Measurements from ENCODE around the gene GLIS1.

GLIS1 gene

DNA sequence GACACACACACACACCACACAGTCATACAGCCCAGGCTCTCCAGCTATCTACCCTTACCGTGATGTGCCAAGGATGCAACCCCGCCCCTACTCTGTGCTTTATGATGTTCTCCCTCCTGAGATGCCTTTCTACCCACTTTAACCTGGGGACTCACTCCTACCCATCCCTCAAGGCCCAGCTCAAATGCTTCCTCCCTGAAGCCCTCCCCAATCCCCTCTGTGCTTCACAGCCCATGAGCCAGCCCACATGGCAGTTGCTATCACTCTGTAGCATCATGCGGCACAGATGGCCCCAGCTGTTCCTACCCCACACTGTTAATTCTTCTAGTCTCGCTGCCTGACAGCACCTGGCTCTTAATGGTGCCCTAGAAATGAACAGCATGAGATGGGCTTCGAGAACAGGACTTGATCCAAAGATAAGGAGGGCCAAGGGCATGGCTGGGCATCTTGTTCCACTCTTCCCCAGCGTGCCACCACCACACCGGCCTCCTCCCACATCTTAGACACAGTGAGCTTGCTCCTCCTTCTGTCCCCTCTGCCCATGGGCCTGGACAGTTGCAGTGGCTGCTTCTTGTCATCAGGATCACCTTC is 109.8 kb downstream of the GLIS1 start:
- DNase-seq: no peak

DNA sequence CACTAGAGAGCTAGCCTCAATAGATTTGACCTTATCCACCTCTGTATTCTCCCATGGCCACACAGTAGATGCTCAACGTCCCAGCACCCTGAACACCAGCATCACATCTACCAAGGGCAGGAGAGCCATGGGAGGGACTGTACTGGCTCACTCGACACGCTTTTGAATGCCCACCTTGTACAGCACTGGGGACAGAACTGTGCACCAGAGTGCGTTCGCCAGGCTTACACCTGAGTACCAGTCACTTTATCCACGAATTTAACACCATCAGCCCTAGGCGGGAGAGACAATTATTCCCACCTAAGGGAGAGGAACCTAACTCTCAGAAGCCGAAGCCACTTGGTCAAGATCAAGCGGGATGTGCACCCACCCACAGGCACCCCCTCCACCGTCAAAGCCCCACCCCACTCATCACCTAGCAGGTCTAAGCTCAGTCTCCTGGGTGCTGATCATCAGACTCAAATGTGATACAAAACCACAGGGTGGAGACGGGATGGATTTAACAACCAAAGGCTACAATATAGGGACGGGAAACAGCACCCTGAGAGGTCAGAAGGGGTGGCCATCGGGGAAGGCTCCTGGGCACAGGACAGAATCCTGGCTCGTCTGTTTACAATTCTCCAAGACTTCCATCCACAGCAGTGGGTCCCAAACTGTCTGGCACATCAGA is 110.5 kb downstream of the GLIS1 start:
- DNase-seq: no peak

DNA sequence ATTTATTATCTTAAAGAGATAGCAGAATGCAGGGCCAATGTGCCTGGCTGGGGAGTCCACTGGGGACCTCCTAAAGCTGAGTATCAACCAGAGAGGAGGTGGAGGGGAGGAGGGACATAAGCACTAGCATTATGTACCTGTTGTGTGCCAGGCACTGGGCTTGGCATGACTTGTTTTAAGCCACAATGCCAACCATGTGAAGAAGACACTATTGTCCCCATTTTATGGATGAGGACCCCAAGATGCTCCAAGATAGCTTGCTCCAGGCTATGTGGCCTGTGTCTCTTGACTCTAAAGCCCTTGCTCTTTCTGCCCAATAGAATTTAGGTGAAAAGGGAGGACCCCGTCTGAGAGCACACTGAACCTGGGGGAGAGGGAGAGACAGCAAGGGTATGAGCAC is 111.3 kb downstream of the GLIS1 start:
- no peak for DNase-seq

DNA sequence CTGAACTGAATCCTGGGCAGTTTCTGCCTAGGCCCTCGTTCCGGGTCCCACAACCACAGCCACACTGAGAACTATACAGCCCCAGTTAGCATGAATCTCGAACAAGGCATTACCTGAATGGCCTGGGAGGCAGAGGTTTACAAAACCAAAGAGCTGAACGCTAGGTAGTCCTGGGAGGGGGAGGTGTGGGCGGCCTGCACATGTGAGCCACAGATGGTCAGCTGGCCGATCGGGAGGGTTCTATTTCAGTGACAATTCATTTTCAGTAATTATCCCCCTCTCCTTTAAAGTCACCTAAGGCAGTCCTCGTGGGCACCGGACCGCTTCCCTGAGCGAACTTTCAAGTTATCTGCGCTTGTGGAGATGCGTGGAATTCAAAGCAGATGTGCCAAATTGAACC is 111.9 kb downstream of the GLIS1 start:
- DNase-seq: no peak

DNA sequence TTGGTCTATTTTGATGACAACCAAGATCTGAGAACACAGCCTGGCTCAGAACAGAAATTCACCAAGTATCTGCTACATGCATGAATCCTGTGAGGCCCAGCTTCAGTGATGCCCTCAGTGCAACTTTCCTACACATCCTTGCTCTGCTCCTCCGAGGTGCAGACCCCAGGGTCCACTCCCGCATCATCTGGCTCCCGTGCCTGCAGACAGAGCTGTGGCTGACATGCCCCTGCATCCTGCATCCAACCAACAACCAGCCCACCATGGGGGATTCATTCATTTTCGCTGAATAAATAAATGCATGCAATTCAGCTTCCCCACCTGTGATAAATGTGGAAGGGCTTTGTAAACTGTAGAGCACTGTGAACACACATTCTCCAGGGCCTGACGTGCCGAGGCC is 112.3 kb downstream of the GLIS1 start:
- no peak for DNase-seq

DNA sequence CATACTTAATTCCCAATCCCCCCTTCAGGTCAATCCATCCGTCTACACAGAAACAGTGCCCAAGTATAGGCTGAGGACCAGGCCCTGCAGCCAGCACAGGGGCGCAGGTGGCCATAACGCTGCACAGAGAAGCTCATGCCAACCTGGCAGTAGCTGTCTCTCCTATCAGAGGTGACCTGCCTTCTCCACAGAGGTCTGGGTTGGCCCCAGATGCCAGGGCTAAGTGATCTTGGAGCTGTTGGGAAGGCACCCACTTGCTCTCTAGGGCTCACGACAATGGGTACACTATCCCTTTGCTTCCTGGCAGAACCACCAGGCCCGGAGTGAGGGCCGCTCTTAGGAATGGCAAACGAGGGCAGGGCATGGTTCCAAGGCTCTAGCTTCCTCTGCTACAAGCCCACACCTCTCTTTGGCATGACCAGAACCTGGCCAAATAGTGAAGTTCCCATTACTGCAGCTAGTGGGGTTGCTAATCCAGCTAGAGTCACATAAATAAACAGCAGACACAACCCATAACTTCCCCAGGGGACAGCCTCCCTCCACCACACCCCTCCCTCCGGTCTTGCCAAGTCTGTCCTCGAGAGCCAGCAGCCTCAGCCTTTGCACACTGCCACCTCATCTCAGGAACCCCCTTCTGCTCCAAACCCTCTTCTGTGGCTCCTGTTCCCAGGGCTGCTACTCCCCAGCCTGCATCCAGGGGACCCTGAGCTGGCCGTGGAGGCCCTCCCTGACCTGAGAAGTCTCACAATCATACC is 113.0 kb downstream of the GLIS1 start:
- DNase-seq: no peak

DNA sequence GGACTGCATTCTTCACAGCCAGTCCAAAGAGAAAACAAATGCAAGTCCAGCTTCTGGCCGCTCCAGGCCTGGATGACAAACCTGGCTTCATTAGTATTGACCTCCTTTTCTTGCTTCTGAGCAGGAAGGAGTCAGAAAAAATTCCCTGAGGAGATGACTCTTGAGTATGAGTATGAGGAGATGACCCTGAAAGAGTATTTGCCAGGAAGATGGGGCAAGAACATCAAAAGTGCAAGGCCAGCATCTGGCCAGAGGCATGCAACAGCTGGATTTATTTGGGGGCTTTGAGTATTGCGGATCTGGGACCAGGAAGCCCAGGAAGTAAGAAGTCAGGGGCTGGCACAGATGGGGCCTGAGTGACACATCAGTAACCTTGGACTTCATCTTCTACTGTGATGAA is 113.9 kb downstream of the GLIS1 start:
- no peak for DNase-seq

DNA sequence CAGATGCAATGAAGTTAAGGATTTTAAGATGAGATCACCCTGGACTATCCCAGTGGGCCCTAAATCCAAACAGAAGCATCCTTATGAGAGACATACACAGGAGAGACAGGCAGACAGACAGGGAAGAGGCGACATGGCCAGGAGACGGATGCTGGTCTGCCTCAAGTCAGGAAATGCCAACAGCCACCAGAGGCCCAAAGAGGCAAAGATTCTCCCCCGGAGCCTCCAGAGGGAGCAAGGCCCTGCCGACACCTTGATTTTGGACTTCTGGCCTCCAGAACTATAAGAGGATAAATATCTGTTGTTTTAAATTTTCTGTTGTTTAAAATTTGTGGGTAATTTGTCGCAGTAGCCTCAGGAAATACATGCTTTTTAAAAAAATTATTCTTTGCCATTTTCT is 116.4 kb downstream of the GLIS1 start:
- no peak for DNase-seq

DNA sequence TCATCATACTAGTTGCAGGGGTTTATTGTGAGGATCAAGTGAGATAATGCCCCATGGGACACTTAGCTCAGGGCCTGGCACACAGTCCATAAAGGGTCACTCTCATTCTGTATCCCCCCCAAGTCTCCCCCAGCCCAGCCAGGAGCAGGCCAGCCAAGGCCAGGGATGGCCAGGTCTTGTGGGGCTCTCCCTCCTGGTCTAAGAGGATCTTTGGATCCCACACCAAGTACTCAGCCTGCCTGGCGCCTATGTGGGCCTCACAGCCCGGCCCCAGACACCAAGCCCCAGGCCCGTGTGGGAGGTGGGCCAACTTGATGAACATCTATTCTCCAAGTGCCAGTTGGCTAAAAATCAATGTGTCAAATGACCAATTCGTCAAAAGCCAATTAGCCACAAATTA is 117.8 kb downstream of the GLIS1 start:
- no peak for DNase-seq

DNA sequence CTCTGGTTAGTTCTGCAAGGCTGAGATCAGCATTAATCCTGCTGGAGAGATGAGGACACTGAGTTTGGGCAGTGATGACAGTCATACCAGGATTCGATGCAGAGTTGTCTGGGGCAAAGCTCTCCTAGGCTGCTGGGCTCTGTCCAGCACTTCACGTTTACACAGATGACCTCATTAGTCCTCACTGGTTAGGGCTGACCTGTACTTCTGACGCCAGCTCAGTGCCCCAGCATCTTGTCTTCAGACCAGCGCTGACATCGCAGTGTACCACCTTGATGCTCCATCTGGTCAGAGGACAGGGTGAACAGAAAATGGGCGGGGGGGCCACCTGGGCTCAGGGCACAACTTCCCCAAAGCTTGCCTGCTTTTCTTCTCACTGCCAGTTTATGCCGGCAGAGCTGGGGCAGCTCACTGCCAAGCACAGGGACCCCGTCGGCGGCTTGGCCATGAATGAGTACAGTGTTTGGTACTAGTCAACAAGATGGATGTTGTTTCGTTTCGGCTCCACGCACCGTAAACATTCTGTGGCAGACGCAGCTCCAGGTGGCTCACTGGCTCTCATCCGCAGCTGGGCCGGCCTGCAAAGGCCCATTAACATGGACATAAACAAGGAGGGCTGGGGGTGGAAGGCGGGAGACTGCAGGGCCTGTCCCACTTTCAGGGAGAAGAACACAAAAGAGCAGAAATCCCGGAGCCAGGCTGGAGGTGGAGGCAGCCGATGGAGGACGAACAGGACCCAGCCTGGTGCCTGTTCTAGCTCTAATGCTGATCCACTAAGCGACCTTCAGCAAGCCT is 118.7 kb downstream of the GLIS1 start:
- DNase-seq: no peak

DNA sequence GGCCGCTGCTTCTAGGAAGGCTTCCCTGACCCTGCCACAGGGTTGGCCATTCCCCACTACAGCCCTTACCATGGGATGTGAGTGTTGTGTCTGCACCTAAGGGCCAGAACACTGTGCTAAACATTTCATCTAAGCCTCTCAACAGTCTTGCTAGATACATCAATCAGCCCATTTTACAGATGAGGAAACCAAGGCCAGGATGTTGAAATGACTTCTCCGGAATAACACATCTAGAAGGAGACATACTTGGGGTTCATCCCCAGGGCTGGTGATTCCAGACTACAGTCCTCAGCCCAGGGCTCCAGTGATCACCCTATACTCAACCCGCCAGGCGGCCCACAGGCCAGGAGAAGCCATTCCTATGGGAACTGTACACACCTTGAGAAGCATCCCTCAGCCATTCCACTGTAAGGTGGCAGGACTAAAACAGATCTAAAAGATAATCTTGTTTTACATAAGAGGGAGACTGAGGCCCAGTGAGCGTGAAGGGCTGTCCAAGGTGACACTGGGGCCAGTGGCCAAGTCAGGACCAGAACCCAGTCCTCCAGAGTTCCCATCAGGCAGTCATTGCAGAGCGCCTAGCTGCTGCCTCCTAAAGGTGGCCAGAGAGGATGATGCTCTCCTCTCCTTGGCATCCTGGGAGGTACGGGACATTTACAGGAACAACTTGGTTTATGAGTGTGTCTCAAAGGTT is 119.5 kb downstream of the GLIS1 start:
- DNase-seq: no peak

DNA sequence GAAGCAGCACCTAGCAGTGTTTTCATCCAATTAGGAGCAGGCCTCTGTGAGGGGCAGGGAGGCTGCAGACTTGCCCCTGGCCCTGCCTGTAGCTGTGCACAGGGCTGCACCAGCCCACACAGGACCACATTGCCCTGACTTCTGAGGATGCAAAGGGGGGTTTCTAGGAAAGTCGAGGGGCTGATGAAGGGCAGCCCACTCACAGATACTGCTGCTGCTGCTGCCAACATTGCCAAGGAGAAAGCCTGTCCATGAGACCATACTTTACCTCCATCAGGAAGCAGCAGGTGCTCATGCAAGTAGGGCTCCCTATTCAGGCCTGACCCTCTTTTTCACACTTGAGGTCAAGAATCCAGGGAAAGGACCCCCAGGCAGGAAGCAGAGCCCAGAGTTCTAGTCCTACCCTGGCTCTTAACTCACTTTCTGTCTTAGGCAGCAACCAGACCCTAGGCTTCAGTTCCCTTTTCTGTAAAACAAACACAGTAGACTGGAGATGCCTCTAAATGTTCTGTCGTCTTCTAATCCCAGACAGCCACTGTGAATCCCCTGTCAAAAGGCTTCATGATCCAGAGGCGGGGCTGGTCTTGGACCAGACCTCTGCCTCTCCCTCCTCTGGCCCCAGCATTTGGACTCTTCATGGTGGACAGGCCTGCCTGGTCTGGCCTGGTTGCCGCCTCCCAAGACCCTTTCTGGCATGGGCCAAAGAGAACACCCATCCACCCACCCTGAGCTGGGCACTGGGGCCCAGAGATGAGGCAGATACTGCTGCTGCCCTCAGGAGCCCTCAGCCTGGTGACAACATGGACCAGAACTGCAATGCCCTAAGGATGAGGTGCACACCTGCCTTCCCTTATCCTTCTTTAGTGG is 120.2 kb downstream of the GLIS1 start:
- no peak for DNase-seq

DNA sequence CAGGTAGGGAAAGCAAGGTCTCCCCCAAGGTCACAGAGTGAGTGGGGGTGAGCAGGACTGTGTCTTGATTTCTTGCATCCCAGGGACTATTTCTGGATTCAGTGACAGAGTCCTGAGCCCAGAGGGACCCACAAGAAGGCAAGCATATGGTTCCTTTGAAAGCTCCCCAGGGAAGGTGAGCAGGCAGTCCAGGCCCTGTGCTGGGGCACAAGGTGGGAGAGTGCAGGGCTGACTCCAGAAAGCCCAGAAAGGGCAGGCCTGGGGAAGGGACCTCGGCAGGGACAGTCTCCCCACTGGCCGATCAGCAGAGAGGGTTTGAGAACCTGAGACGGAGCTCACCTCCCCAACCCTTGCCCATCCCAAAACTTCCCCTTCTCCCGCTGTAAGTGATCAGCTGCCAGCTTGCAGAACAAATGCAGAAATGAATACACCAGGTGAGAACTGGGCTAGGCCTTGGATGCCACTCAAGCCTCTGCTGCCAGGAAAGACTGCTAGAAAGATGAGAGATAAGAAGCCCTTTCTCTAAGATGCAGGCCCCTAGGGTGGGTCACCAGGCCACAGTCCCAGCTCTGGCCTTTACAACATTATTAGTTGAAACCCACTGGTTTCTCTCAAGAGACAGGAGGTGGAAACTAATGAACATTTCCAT is 121.0 kb downstream of the GLIS1 start:
- no peak for DNase-seq

DNA sequence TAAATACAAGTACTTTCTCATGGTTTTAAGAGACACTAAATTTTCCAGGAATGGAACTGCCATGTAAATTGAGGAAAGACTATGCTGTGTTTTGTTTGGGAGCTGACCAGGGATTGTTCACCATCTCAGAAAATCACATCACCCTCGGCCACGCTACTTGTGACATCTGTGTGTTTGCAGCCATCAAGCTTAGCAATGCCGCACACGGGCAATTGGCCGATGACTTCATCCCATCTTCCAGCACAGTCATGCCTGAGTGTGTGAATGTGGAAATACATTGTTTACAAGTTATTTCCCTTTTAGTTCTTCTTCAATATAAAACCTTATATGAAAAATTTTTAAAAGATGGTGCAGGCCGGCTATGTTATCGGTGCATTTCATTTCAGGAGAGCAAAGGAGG is 121.6 kb downstream of the GLIS1 start:
- DNase-seq: no peak

DNA sequence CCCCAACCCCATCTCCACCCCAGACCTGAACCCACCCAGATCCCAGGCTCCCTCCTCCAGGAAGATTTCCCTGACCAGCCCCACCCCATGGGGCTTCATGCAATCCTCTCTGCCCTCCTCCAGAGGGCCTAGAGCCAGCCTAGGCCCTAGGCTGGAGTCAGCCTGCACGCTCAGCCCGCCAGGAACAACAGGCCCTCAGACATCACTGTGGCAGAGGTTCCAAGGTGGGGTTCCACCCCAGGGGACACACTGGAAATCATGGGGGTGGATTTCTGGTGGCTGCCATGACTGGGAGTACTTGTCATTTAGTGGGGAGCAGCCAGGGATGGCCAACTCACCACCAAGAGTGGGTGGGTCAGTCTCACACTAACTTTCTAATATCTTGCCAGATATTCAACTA is 122.0 kb downstream of the GLIS1 start:
- DNase-seq: no peak

DNA sequence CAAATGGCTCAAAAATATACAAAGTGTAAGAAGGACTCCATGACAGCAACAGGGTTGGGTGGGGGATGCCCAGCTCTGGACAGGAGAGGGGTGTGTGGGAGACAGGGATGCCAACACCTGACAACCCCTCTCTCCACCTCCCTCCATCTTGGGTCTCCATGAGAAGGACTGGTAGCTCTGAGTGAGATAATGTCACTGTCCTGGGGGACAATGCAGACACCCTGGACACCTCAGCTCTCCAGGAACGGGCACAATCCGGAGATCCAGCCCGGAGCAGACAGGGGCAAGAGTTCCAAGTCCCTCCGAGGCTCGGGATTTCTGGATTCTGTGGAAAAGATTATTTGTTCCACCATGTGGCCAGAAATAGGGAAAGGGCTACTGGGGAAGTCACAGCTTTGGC is 122.5 kb downstream of the GLIS1 start:
- no peak for DNase-seq

DNA sequence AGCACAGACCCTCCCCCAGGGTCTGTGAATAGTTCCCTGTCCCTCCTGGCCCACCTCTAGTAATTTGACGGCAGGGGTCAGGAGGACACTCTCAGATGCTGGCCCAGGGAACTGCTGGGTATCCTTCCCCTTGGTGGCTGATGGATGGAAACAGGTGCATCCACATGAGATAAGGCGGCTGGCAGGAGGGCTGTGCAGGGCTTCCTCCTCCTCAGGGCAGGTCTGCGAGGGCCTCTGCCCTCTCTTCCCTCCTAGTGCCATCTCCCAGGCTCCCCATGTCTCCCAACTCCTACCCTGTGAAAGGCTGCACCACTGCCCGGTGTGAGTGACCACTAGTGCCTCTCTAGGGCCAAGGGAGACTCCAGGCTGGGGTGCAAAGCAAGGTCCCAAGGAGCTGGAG is 123.9 kb downstream of the GLIS1 start:
- no peak for DNase-seq

DNA sequence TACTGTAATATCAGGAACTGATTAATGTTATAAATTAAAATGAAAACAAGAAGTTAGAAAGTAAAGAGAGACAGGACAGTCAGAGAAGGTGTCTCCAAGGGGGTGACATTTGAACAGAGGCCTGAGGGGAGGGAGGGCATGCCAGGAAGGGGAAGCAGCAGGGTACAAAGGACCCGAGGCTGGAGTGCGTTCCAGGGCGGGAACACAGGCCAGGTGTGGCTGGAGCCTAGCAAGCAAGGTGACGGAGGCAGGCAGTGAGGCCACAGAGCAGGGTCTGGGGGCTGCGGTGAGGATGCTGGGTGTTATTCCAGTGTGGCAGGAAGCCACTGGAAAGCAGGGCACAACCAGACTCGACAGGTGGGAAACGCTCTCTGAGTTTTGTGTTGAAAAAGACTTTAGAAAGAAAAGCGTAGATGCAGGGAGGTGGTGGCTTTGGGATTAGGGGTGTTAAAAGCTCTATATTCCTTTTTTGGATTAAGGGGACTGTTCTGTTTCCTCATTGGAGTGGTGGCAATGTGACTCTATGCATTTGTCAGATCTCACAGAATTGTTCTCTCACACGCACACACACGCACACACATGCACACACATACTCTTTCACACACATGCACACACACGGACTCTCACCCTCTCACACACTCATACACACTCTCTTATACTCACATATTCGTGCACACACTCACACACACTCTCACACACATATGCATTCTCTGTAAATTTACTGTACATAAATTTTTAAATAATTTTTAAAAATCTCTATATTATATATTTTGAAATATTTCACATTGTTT is 124.5 kb downstream of the GLIS1 start:
- DNase-seq: no peak

DNA sequence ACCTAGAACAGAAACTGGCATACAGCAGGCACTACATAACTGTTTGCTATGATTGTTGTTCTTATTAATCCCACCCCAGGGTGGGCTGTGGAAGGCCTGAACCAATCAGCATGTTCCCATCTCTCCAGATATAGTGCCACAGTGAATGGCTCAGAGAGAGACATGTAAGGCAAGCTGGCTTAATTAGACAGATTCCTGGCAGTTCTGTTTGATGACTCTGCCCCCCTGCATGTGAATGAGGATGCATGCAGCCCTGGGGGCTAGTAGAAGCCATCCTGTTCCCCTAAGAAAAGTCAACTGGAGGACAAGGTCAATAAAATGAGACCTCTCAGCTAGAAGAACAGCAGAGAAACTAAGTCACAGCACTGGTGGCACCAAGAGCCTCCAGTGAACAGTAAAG is 130.3 kb downstream of the GLIS1 start:
- DNase-seq: no peak

DNA sequence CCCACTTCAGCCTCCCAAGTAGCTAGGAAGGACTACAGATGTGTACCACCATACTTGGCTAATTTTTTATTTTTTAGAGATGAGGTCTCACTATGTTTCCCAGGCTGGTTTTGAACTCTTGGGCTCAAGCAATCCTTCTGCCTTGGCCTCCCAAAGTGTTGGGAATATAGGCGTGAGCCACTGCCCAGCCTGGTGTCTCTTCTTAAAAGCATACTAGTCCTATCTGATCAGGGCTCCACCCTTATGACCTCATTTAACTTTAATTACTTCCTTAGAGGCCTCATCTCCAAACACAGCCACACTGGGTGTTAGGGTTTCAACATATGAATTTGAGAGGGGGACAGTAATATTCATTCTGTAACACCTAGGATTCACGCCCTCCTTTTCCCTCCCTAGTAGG is 130.9 kb downstream of the GLIS1 start:
- DNase-seq: no peak

DNA sequence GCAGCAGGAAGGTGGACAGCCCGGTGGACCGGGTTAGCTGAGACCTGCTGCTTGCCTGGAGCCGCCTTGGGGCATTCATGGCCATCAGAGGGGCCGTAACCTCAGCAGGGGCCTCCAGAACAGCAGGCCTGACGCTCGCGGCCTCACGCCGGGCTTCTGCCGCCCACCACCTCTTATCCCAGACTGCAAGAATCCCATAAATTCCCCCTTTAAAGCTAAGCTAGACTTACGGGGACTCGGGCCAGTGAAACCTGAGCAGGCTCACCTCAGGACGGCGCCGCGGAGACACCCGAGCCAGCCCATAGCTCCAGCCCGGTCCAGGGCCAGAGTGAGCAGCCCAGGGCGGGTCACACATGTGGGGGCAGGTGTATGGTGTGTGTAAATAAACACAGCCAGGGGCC is 132.3 kb downstream of the GLIS1 start:
- DNase-seq: no peak
